HG02870 (cell line): Measurements from ENCODE around the gene COX8A.
A peak's percentile ranks its signal among the peaks of the same experiment; 100 is the strongest.
"Not testable (repeated sequence)": the region's sequence is repeated elsewhere in the genome, so short reads cannot be mapped to it uniquely, and the experiment has no call there.

ENCODE experiments used
- ATAC-seq: cut with Tn5 transposase; IDR thresholded peaks from one replicate; pipeline ENCODE4 v1.9.1; 2021; ENCODE audit warnings: mild to moderate bottlenecking, moderate library complexity; ENCODE audit not compliant: unreplicated experiment

The COX8A gene, protein sequence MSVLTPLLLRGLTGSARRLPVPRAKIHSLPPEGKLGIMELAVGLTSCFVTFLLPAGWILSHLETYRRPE

DNA sequence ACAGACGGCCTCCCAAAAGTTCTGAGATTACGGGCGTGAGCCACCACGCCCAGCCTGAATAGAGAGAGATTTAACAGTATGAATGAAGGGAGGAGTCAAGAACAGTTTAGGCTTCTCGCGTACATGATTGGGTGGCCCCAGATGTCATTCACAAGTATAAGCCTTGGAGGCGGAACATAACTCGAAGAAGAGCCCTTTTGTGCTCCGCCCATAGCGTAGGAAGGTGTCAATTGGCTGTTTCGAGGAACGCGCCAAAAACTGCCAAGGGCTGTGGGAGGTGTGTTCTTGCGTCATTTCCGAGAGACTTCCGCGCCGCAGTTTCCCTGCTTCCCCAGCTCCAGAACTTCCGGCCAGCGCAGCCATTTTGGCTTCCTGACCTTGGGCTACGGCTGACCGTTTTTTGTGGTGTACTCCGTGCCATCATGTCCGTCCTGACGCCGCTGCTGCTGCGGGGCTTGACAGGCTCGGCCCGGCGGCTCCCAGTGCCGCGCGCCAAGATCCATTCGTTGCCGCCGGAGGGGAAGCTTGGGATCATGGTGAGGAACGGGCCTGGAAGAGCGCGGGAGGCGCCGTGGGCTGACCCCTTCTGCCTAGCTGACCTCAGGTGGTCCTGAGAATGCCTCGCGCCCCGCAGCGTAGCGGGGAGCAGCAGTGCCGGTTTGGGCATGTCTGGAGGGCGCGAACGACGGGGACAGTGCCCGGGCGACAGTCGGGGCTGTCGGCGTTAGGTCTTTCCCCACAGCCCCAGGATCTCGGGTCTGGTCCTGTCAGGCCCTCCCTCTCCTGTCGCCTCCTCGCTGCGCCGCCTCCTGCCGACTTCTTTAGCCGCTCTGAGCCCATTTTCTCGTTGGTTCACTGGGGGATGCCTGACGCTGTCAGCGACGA is at the start of gene COX8A:
TSS of gene COX8A (plus strand) at position 362 of the 885 bp plus-strand sequence. CDS start at position 423, 61 bp downstream.
- ATAC-seq, result peak; percentile 99

DNA sequence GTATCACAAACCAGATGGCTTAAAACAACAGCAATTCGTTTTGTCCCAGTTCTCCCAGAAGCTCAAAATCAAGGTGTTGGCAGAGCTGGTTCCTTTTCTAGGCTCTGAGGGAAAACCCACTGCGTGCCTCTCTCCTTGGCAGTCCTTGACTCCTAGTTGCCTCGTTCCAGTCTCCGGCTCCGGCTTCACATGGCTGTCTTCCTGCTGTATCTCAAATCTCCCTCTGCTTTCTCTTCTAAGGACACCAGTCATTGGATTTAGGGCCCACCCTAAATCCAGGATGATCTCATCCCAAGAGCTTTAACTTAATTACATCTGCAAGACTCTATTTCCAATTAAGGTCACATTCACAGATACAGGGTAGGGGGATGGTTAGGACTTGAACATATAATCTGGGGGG is 44.8 kb upstream of the COX8A start:
- no peak for ATAC-seq

DNA sequence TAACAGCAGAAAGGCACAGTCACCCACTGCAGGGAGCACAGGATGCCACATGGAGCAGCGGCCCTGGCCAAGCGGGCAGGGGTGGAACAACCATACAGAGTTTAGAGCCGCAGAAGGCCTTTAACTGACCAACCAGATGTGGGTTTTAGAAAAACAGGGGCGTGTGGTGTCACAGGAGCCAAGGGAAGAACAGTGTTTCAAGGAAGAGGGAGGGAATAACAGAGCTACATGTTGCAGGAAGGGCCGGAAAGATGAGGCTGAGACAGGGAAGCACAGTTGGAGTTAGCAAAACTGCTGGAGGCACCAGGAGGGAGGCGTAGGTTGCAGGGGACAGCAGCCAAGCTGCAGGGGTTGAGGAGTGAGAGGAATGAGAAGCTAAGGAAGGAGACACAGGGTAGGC is 43.4 kb upstream of the COX8A start:
- ATAC-seq, result no peak

DNA sequence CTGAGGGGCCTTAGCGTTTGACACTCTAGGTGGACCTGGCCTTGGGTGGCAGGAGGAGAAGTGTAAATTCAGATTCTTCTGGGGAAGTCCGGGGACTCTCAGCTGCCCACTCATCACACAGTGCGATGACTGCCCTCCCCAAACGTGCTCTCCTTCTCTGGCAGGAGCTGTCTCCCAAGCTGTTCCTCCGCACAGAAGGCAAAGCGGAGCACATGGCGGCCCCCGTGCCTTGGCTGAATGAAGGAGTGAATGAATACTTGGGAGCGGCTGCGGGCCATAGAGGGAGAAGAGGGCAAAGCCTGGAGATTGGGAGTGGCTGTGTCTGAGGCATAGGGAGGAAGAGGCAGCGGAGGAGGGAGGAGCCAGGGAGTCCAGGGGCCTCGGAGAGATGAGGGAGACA is 42.5 kb upstream of the COX8A start:
- no peak for ATAC-seq

DNA sequence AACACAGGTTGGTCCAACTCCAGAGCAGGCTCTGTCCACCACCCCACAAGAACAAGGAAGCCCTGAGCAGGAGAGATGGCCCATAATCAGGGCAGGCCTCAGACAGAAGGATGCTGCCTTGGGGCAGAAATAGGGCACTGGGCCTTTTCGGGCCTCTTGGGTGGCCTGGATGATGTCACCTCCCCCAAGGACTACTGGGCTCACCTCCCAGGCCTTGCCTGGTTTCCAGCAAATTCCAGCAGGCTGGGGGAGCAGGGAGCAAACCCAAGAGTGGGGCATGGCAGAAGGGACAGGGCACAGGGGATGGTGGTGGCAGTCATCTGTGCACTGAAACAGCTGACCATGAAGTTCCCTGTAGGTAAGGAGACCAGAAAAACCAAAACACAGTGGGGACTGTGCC is 41.0 kb upstream of the COX8A start:
- no peak for ATAC-seq

DNA sequence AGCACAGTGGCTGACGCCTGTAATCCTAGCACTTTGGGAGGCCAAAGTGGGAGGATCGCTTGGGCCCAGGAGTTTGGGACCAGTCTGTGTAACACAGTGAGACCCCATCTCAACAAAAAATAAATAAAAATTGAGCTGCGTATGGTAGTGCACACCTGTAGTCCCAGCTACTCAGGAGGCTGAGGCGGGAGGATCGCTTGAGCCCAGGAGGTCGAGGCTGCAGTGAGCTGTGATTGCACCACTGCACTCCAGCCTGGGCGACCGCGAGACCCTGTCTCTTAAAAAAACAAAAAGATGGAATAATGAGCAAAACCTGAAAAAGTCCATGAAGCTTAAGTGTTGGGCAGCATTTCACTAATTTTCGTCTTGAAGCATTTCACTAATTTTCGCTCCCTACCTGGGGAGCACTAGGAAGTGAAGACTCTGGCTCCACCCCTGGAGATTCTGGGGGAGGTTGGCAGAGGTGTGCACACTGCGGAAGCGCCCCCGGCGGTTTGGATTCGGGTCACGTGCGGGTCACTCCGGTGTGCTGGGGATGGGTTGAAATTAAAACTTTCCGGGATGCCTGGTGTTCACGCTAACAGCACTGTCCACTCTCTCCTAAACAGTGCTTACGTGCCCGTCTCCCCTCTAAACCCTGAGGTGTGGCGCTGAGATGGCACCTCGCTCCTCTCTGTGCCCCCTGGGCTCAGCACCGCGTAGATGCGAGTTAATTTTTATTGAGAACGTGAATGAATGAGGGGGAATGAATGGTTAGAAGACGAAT is 36.5 kb upstream of the COX8A start:
- ATAC-seq, result no peak

DNA sequence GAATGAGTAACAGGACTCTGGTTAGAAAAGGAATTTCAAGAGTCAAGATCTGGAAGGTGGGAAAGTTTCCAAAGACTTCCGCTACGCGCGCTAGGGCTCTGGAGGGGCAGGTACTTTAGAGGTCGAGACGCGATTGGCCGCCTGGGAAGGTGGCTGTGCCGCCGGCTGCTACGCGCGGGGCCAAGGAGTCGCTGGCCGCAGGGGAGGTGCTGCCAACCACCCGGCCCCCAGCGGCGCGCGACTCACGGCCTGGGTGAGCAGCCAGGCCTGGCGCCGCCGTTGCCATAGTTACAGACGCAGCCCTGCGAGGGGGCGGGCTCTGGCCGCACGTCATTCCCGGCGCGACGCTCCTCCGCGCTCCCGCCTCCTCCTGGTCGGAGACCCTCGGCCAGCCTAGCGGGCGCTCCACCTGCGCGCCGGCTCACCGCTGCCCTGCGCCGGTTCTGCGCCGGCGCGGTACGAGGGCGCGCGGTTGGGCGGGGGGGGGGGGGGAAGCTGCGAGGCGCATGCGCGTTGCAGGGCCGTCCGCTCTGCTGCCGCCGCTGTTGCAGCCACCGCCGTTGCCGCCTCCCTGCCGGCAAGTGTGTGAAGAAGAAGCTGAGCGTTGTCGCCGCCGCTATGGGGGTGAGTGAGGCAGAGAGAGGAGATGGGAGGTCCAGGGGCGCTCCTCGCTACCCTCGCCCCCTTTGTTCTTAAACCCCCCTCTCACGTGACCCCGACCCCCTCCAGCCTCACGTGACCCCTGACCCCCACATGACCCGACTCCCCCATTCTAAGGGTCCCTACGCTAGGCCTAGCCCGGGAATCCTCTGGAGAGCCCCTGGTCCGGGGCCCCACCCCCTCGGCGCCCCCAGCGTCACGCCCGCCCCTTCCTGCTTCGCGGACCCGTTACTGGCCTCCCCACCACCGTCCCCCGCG is 35.7 kb upstream of the COX8A start, which contains the start of gene NAA40:
TSS of gene NAA40 (plus strand) at position 524 of the 918 bp plus-strand sequence. CDS start at position 619, 95 bp downstream.
- ATAC-seq, result peak; percentile 85

DNA sequence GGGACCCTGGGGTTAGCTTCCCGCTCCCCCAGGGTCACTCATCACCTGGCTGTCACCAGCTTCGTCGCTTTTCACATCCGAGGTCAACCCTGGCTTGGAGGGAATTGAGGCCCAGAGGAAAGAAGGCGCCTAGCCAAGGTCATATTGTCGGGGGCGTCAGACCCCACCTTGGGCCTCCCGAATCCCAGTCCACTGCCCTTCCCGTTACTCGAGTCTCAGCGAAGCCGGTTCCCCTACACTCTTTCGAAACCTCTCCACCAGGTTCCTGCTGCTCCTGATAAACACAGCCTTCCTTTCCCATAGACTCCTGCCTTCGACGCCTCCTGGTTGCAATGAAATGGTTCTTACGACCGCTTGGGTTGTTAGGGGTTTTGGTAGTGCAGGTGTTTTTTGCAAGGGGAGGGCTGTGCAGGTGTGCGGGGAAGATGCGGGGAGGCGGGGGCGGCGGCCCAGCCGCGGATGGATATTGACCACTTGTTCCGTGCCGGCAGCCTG is 35.0 kb upstream of the COX8A start:
- no peak for ATAC-seq

DNA sequence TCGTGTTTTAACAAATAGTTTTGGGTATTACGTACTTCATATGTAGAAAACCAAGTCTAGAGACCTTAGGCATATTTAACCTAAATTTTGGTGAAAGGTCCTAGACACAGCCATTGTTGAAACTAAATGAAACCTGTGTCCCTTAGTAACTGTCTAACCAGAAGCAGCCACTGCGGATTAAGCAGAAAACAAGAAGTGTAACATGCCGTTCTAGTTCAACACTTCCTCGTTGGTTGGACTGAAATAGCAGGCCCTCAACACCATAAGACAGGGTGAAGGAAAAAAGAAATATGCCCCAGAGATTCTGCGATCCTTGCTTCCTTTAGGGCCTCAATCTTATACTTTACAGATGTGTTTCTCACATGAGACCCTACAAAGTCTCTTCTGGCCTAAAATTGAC is 33.6 kb upstream of the COX8A start:
- ATAC-seq, result no peak

DNA sequence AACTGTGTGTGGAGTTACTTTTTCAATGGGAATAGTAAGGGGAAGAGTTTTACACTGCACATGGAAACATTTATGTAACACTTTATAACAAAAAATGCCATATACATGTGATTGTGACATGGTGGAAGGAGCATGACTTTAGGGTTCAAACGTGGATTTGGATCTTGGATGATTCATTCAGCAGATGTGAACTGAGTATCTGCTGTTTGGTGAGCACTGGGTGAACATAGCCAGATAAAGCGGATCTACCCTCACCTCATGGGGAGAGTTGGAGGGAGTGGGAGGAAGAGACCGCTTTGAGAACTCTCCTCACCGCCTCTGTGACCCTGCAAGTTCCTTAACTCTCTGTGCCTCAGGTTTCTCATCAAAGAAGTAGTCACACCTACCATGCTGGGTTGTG is 32.5 kb upstream of the COX8A start:
- ATAC-seq, result no peak

DNA sequence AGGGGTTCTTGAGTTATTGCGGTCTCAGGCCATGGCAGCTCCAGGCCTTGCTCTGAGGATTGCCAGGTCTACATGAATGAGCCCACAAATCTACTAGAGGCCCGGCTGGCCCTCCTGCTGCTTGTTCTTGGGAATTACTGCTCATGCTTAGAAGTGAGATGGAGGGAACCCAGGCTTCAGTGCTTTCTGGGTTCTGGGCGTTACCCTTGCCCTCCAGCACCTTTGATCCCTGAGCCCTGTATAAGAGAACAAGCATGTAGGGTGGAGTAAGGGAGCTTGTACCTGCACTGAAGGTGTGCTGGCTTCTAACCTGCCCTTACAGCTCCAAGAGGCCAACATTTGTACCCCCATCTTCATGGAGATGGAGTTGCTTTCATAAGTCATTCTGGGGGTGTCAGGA is 31.6 kb upstream of the COX8A start:
- no peak for ATAC-seq

DNA sequence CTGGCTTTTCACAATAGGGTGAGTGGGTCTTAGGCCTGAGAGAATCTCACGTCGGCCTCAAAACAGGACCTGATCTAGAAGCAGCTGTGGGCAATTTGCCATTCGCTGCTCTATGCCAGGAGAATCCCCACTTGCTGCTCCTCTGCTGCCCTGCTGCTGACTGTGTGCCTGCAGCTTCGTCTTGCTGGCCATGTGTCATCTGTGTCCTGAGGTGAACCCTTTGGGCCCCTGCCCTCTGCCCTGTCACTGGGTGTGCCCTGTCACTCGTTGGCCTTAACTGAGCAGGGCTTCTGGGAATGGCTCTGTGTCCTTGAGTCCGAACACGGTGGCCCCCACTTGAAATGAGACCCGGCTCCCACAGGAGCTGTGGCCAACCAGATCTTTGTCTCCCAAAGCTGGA is 29.4 kb upstream of the COX8A start:
- ATAC-seq, result no peak

DNA sequence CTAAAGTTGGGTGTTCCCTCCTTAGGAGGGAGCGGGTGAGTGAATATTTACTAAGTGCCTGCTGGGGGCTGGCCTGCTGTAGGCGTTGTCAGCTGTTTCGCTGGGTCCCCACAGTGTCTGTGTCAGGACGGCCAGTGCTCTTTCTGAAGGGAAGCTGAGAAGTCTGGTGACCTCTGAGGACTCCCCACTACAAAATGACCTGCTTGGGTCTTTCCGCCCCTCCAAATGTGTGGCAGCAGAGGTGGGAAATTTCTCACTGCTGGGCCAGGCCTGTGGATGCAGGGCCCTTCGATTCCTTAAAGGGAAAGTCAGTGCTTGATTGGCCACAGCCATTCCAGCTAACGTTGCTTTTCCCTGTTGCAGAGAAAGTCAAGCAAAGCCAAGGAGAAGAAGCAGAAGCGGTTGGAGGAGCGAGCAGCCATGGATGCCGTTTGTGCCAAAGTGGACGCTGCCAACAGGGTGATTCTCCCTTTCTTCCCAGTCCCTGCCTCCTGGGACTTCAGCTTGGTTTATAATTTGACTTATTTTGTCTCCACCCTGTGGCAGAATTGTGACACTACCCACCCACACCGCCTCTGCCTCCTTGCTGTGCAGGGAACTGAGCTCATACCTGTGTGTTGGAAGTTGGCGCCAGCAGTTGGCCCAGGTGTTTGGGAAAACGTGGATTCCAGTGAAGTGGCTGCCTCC is 28.8 kb upstream of the COX8A start:
- no peak for ATAC-seq

DNA sequence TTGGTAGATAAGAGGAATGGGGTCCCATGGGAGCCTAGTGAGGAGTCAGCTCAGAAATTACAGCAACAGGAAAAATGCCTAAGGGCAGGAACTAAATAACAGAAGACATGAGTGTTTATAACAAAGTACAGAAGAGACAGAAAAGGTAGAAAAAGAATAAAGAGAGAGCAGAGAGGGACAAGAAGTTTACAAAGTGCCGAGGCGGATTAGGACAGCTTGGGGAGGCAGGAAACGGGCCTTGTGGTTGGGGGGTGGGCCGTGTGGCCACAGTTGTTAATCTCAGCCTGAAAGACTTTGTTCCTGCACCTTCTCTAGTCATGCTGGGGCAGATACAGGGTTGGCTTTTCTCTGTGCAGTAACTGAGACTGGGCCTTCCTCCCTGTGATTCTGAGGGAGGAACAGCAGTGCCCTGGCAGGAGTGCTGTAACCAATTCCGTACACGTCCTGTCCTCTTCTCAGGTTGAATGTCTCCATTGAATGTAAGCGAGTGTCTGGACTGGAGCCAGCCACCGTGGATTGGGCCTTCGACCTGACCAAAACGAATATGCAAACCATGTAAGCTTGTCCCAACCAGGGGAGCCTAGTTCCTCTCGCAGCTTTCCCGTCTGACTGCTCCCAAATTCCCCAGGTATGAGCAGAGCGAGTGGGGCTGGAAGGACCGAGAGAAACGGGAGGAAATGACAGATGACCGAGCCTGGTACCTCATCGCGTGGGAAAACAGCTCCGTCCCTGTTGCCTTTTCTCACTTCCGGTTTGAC is 22.5 kb upstream of the COX8A start:
- no peak for ATAC-seq

DNA sequence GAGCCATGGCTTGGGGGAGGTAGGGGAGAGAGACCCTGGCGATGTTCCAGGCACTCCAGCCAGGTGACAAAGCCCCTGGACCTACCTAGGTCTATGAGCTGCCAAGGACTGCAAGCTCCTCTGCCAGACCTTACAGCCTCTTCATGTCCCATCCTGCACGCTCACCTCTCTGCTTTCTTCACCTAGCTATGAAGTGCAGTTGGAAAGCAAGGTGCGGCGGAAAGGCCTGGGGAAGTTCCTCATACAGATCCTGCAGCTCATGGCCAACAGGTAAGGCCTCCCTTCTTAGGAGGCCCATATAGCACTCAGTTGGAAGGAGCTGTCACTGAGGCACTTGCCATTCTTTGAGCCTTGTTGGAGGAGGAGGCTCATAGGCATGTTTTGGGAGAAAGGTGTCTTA is 21.9 kb upstream of the COX8A start:
- ATAC-seq, result no peak

DNA sequence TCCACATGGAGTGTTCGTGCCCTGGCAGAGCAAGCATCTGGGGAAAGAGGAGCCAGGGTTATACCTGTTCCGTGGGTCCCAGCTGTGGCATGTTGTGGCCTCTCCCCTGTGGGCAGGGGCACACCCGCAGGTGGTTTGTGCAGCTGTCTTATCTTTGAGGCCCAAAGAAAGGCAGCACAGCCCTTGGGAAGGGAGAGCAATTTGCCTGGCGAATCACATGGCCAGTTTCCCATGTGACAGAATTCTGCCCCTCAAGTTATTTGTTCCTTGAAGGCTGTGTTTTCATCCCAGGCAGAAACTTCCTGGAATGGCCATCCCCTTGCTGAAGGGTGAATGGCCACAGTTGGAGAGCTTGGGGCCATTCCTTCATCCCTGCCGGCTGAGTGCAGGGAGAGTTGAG is 16.4 kb upstream of the COX8A start:
- ATAC-seq, result no peak

DNA sequence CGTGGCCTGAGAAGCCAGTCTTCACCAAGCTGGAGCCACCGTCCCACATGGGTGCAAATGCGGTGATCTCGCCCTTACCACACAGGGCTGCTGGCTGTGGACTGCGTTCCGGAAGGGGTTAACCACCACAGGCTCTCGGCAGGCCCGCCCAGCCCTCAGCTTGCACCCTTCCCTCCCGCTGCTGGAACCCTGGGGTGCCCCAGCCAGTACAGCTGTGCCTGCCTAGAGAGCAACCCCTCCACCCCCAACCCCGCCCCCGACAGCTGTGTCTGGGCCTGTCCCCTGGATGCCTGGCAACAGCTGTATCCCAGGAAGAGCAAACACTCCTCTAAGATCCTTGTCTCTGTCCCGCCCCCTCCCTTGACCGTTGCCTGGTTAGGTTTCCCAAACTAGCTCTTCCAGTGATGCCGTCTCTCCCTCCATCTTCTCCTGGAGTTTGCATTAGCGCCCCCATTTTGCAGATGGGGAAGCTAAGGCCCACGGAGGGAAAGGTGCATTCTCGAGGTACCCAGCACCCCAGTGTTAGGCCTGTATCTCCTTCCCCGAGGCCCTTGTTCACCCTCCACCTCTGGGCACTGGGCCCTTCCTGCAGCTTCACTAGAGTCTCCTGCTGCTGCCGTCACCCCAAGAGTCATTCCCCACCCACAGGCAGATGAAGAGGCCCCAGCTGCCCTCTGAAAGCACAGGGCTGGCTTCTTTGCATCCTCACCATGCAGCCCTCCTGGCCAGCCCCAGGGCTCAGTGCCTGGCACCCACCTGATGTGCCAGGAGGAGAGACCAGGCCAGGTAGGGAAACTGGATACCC is 12.6 kb upstream of the COX8A start:
- ATAC-seq, result no peak

DNA sequence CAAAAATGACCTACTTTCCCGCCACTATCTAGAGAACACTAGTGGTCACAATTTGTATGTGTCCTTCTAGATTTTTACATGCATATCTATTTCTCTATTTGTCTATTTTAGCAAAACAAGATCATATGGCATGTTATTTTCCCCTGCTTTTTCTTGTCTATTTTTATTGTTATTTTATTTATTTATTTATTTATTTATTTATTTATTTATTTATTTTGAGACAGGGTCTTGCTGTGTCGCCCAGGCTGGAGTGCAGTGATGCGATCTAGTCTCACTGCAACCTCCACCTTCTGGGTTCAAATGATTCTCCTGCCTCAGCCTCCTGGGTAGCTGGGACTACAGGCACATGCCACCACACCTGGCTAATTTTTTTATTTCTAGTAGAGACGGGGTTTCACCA is 10.5 kb upstream of the COX8A start:
- not testable (repeated sequence) for ATAC-seq
